ENCODE data around the gene ANXA6. TPM values are rescaled to one million over a fixed set of nuclear protein-coding genes. Genes with fewer than 3 reads are reported as not detected.

The ANXA6 gene
- total RNA-seq, 2 donors from 2014 or later, result 204 to 235 TPM

DNA sequence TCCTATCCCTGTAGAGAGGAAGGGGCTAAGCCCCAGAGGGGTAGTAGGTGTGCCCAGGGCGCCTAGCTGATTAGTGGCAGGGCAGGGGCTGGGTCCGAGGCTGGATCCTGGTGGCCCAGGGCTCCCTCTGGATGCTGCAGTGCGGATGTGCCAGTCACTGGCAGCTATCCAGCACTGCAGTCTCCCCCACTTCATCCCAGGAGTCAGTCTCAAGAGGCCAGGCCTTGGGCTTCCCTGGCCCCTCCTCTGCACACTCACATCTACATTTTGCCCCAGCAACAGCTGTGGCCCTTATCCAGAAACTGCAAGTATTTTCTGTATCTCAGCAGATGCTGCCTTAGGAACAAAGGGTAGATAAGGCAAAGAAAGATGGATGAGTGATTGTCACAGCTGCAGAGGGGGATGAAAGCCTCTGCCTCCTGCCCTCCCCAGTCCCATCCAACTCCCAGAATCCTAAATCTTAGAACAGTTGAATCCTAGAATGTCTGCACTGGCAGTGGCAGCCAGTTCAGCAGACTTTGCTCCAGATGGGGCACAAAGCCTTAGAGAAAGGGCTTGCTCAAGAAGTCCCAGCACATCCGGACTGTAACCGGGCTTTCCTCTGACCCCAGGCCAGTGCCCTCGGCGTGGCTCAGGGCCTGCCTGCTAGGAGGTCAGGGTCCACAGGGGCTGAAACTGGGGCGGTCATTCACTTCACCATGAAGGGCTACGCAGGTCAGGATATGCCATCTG is 1.6 kb downstream of the ANXA6 start:
- no peaks in the 10 kb centered on the region for H3K9me3 ChIP-seq (ENCODE audit: control insufficient read depth, low read length)
- Mint-ChIP-seq H3K27ac (peak overlapping the region; percentile 57), H3K36me3 (ENCODE audit: low read depth) (peaks cover 6% of the 10 kb centered on the region), H3K4me3 (peak overlapping the region; percentile 86), H3K9me3 (no peaks in the 10 kb centered on the region), H3K4me1 (peaks cover 50% of the 10 kb centered on the region), H3K27me3 (ENCODE audit: insufficient read depth) (no peaks in the 10 kb centered on the region)
- H3K4me3 ChIP-seq (ENCODE audit: low read length), result peak overlapping the region; percentile 94
- peak; percentile 63 for DNase-seq
- H3K27me3 ChIP-seq (ENCODE audit: control insufficient read depth, insufficient read depth, low read length, poor library complexity, severe bottlenecking), result no peaks in the 10 kb centered on the region
- WGBS, 2 experiments (ENCODE audit: insufficient coverage in 1 of 2, insufficient read length in 1 of 2), result 71 to 78% methylated on average over 4 to 9 of the region's 9 CpGs
- TF ChIP-seq, protein P1, sequence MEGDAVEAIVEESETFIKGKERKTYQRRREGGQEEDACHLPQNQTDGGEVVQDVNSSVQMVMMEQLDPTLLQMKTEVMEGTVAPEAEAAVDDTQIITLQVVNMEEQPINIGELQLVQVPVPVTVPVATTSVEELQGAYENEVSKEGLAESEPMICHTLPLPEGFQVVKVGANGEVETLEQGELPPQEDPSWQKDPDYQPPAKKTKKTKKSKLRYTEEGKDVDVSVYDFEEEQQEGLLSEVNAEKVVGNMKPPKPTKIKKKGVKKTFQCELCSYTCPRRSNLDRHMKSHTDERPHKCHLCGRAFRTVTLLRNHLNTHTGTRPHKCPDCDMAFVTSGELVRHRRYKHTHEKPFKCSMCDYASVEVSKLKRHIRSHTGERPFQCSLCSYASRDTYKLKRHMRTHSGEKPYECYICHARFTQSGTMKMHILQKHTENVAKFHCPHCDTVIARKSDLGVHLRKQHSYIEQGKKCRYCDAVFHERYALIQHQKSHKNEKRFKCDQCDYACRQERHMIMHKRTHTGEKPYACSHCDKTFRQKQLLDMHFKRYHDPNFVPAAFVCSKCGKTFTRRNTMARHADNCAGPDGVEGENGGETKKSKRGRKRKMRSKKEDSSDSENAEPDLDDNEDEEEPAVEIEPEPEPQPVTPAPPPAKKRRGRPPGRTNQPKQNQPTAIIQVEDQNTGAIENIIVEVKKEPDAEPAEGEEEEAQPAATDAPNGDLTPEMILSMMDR (conservative IDR thresholded peaks at IDR 0.05), result peak; percentile 29
- H3K9ac ChIP-seq (ENCODE audit: extremely low read depth, low read length, poor library complexity, severe bottlenecking), result peak overlapping the region; percentile 80
- peaks cover 37% of the 10 kb centered on the region for H3K36me3 ChIP-seq (ENCODE audit: control insufficient read depth, insufficient read depth, low read length)
- H3K4me1 ChIP-seq (ENCODE audit: control insufficient read depth, insufficient read depth, low read length), result peaks cover 21% of the 10 kb centered on the region
- peak overlapping the region; percentile 76 for H3K27ac ChIP-seq (ENCODE audit: low read depth, low read length)

DNA sequence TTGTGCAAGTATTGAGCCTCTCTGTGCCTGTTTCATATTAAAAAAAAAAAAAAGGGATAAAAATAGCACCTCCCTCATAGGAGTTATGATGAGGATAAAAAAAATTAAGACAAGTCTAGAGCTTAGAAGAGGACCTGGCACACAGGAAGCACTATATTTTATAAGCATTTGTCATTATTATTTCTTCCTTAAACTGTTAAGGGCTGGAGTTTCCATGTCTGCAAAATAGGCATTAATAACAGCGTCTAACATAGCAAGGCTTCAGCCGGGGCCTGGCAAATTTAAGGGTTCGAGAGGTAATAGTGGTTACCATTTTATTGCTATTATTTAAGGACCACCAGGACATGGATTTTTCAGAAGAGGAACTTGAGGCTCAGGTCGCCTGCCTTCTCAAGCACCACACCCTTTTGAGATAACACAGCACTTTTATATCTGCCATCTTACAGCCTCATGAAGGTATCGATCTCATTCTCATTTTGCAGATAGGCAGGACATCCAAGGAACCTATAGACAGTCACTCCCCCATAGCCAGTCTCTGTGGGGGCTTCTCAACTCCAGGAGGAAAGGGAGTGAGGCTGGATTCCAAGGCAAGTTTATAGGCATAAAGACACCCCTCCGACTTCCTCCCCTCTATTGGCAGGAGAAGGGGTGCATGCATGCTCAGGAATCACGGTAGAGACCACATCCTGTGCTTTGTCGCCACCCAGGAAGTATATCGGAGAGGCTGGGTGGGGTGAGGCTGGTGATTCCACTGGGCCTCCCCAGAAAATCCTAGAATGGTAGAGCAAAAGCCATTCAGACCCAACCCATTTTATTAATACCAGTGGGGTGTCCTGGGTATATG is 2.4 kb downstream of the ANXA6 start:
- no peak overlapping the region for H3K27ac Mint-ChIP-seq
- Histone ChIP-seq H3K27me3 (ENCODE audit: control insufficient read depth, insufficient read depth, low read length, poor library complexity, severe bottlenecking) (no peaks in the 10 kb centered on the region), H3K9me3 (ENCODE audit: control insufficient read depth, low read length) (no peaks in the 10 kb centered on the region), H3K36me3 (ENCODE audit: control insufficient read depth, insufficient read depth, low read length) (peaks cover 43% of the 10 kb centered on the region), H3K27ac (ENCODE audit: low read depth, low read length) (peak overlapping the region; percentile 76), H3K4me1 (ENCODE audit: control insufficient read depth, insufficient read depth, low read length) (peaks cover 29% of the 10 kb centered on the region), H3K9ac (ENCODE audit: extremely low read depth, low read length, poor library complexity, severe bottlenecking) (no peak overlapping the region), H3K4me3 (ENCODE audit: low read length) (peak overlapping the region; percentile 94)
- H3K27me3 Mint-ChIP-seq (ENCODE audit: insufficient read depth), result no peaks in the 10 kb centered on the region
- WGBS, 2 experiments (ENCODE audit: insufficient coverage in 1 of 2, insufficient read length in 1 of 2), result 77 to 88% methylated on average over 4 to 9 of the region's 9 CpGs
- peaks cover 6% of the 10 kb centered on the region for H3K36me3 Mint-ChIP-seq (ENCODE audit: low read depth)
- H3K9me3 Mint-ChIP-seq, result no peaks in the 10 kb centered on the region
- DNase-seq, result no peak
- TF ChIP-seq, protein P1 (conservative IDR thresholded peaks at IDR 0.05), result no peak
- peaks cover 54% of the 10 kb centered on the region for H3K4me1 Mint-ChIP-seq
- peak overlapping the region; percentile 86 for H3K4me3 Mint-ChIP-seq

DNA sequence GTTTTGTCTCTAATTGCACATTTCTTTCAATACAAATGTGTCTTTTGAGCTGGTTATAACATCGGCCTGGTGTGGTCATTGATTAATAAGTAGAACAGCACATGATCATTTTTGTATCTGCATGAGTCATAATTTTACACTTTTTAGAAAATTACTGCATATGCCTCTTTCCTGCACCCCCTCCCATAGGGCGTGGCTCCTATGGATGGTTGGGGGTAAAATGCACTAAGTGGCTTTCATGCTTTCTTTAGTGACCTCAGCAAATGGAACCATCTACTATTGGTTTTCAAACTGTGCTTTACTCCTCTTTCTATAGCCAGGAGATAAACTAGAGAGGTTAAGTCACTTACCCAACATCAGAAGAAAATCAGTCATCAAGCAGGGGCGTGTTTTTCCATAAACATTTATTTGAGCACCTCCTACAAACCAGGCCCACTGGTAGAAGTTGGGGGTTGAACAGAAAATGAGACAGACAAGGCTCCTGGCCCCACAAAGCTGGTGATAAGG is 3.8 kb downstream of the ANXA6 start:
- WGBS, 2 experiments (ENCODE audit: insufficient coverage in 1 of 2, insufficient read length in 1 of 2), result 95 to 100% methylated on average over 1 to 3 of the region's 3 CpGs
- Histone ChIP-seq H3K36me3 (ENCODE audit: control insufficient read depth, insufficient read depth, low read length) (peaks cover 47% of the 10 kb centered on the region), H3K27ac (ENCODE audit: low read depth, low read length) (no peak overlapping the region), H3K9ac (ENCODE audit: extremely low read depth, low read length, poor library complexity, severe bottlenecking) (no peak overlapping the region), H3K4me1 (ENCODE audit: control insufficient read depth, insufficient read depth, low read length) (peaks cover 30% of the 10 kb centered on the region), H3K4me3 (ENCODE audit: low read length) (peak overlapping the region; percentile 26), H3K9me3 (ENCODE audit: control insufficient read depth, low read length) (no peaks in the 10 kb centered on the region), H3K27me3 (ENCODE audit: control insufficient read depth, insufficient read depth, low read length, poor library complexity, severe bottlenecking) (no peaks in the 10 kb centered on the region)
- H3K36me3 Mint-ChIP-seq (ENCODE audit: low read depth), result peaks cover 6% of the 10 kb centered on the region
- no peak for DNase-seq
- TF ChIP-seq, protein P1 (conservative IDR thresholded peaks at IDR 0.05), result no peak
- H3K27ac Mint-ChIP-seq, result no peak overlapping the region
- H3K27me3 Mint-ChIP-seq (ENCODE audit: insufficient read depth), result no peaks in the 10 kb centered on the region
- no peaks in the 10 kb centered on the region for H3K9me3 Mint-ChIP-seq
- H3K4me3 Mint-ChIP-seq, result no peak overlapping the region
- H3K4me1 Mint-ChIP-seq, result peaks cover 58% of the 10 kb centered on the region

Data from endodermal cell (in vitro differentiated cells).